H54 (cell line): ENCODE data around the gene TRIM10.

Experiments
- DNase-seq: peaks from one replicate; pipeline ENCODE4 v3.0.0; 2011; ENCODE audit warnings: low spot score, mixed read lengths; ENCODE audit not compliant: insufficient read length
- FAIRE-seq: peaks from 3 replicates; lab custom pipeline; 2011; peaks lifted over from hg19 to GRCh38; lab: Jason Lieb, UNC
- POLR2A ChIP-seq: IDR thresholded peaks from 2 replicates; pipeline ENCODE4 v1.6.1; 2011; ENCODE audit warnings: low read depth, mild to moderate bottlenecking, low read length

The TRIM10 gene

GRCh38 chr6:30116724-30117123 is 44.3 kb downstream of the TRIM10 start:
- no peak for FAIRE-seq
- no peak for TF ChIP-seq POLR2A
- no peak for DNase-seq

DNA sequence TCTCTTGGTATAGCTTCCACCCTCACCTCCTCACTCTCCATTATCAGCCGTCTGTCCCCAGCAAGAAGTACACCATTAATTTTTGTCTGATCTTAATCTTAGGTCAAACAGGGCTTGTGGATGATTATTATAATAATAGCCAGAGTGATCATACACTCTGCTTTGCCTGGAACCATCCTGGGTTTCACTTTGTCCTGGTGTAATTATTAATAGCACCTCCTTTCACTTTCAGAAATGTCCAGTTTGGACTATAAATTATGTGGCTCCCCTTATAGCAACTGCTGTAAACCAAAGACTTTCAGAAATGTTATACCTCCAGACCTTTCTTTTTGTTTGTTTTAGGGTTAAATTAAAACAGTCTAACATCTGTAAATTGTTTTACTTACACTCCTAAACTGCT is 47.2 kb downstream of the TRIM10 start:
- no peak for FAIRE-seq
- no peak for DNase-seq
- no peak for TF ChIP-seq POLR2A

DNA sequence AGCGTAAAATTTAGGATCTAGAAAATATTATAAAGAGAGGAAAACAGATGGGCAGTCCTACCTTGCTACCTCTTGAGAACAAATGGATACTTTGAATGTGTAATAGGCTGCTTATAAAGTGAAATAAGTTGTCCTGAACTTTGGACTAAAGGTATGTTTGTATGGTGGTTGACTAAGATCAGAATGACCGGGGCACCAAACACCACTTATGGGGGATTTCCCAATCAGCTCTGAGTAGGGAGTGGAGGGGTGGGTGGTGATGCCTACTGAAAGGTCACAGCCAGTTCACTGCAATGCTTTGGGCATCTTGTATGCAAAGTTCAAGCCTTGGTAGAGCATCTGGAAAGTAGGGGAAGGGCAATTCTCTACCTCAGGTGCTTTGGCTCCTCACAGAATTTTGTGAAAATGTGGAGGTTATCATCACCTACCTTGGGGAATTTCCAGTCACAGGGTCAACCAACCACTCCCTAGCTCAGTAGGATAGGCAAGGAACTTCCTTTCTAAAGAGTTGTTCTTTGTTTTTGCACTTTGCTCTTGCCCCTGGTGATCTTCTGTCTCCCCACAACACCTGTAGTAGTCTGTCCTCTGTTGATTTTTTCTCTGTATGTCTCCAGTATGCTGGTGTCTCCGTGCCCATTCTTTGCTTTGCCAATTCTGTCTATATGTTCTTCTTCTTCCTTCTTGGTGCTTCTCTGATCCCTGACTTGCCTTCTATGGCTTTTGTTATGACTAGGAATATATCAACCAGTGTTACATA is 47.8 kb downstream of the TRIM10 start, which contains the start of gene TRIM31:
Gene TRIM31 (minus strand): TSS at position 88 of the 757 bp plus-strand sequence. CDS start 285 bp downstream, outside the sequence.
- TF ChIP-seq POLR2A: no peak
- DNase-seq: no peak
- no peak for FAIRE-seq

- no peak for FAIRE-seq
- DNase-seq: no peak
- no peak for TF ChIP-seq POLR2A
Observed at GRCh38 chr6:30112402-30112994, 48.5 kb downstream of the TRIM10 start.

DNA sequence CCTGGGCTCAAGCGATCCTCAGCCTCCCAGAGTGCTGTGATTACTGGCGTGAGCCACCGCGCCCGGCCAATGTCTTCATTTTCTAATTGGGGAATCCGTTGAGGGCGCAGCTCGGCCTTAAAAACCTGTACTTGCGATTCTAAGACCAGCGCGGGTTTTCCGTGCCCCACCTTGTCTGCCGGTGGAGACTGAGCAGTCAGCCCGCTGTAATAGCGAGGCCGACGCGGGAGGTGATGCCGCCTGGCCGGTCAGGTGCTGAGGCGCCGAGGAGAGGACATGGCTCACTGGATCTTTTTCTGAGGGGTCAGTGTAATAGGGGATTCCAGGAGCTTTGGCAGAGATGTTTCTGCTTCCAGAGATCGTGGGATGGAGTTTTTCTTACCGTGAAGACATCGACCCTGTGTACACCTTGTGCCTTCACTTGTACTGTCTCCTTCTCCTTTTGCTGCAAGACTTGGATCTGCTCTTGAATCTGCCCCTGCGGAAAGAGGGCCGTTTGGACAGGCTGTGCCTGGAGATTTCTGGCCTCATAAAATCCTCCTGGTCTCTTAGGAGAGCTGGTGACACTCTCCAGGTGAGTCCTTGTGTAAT is 49.6 kb downstream of the TRIM10 start:
- FAIRE-seq: no peak
- no peak for TF ChIP-seq POLR2A
- DNase-seq: no peak

DNA sequence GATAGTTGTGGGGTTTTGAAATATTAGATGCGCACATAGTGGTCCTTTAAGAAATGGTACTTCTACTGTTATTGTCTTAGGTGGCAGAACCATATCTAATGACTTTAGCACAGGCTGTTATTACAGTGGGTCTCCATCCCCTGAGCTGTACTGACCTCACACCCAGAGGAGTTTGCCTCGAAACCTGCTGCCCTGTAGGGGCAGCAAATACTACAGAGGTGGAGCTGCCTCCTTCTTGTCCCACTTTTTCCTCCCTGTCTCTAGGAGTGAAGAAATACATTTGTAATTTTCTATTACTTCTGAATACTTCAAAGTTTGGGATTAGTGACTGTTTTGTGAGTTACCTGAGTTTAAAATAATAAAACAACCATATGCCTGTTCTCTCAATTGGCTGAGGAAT is 56.4 kb downstream of the TRIM10 start:
- no peak for FAIRE-seq
- TF ChIP-seq POLR2A: no peak
- no peak for DNase-seq

DNA sequence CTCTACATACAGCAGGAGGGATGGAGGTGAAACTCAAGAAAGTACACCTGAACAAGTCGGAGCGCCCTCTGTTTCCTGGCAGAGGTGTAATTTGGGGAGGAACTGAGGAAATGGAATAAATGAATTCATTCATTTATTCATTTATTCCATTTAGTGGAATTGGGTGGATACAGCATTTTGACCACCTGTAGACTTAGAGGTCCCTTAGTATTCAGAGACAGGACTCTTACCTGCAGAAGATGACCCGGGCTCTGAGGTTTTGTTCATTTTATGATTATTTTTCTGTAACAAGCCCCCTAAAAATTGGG is 57.2 kb downstream of the TRIM10 start:
- FAIRE-seq: no peak
- TF ChIP-seq POLR2A: no peak

DNA sequence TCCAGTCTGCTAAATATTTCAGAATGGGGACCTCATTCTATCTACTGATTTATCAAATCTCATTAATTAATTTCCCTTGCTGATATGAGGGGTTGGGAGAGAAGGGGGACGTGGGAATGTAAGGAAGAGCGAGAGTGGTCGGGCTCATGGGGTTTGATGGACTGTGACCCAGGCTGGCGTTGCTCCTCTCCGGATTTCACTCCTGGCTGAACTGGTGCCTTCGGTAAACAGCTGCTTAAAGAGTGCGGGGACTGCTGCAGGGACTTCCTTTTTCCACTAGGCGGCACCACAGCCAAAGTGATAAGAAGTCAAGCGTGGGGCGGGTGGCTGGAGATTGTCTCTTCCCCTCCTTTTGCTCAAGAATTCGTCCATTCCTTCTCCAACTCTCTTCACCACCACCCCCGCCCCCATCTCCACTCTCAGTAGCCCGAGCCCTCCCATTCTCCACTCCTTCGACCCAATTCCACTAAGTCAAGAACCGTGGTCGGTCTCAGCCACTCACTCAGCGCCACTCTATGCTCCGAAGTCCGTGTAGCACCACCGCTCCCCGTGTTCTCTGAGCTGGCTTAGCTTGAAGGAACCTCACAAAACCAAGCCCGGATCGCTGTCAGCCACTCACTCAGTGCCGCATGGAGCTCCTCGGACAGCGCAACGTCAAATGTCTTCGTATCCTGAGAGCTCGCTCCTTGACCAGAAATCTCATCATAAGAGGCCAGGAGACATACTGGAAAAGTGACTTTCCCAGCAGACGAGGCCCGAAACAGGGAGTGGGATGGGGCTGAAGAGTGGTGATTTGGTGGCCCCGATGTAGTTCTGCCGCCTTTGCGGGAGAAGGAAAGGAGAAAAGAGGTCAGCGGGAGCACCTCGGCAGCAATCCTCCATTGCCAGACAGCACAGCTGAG is 57.8 kb downstream of the TRIM10 start:
- no peak for TF ChIP-seq POLR2A
- FAIRE-seq (peak; percentile 48), DNase-seq (peak; percentile 64)

More for the DNA sequence above, 57.2 kb downstream of the TRIM10 start:
- DNase-seq: no peak

GRCh38 chr6:30102414-30102969 is 58.5 kb downstream of the TRIM10 start:
- TF ChIP-seq POLR2A: no peak
- FAIRE-seq (no peak), DNase-seq (no peak)
